DOHH2 (cell line): Measurements from ENCODE around the gene SEMA6A.

Experiments used
- H3F3A ChIP-seq: fragments of 200-600 bp; sonication (generic), shearing (Covaris generic); 2 replicates; pipeline ENCODE4 v1.6.0; 2016; ENCODE audit warnings: antibody characterized with exemption, mild to moderate bottlenecking; ENCODE audit not compliant: control insufficient read depth, insufficient read depth
- H3K27ac ChIP-seq: fragments of 200-600 bp; sonication (generic); 2 replicates; pipeline ENCODE4 v1.5.1; 2014; ENCODE audit warnings: low read depth, mild to moderate bottlenecking, low read length, moderate library complexity
- H3K27me3 ChIP-seq: fragments of 200-600 bp; sonication (generic); 2 replicates; pipeline ENCODE4 v1.6.1; 2014; ENCODE audit warnings: mild to moderate bottlenecking, low read length, mixed read lengths; ENCODE audit not compliant: control insufficient read depth
- H3K36me3 ChIP-seq: fragments of 200-600 bp; sonication (generic); 2 replicates; pipeline ENCODE4 v1.6.1; 2014; ENCODE audit warnings: mild to moderate bottlenecking, low read length, moderate library complexity, mixed read lengths; ENCODE audit not compliant: control insufficient read depth
- H3K4me1 ChIP-seq: fragments of 200-600 bp; sonication (generic); 2 replicates; pipeline ENCODE4 v1.6.1; 2014; ENCODE audit warnings: mild to moderate bottlenecking, low read length, mixed read lengths; ENCODE audit not compliant: control insufficient read depth
- H3K4me2 ChIP-seq: fragments of 200-600 bp; sonication (generic); 2 replicates; pipeline ENCODE4 v1.6.0; 2014; ENCODE audit warnings: mild to moderate bottlenecking, low read length, moderate library complexity
- H3K4me3 ChIP-seq: fragments of 200-600 bp; sonication (generic); 2 replicates; pipeline ENCODE4 v1.5.1; 2014; ENCODE audit warnings: mild to moderate bottlenecking, low read length, mixed read lengths
- H3K79me2 ChIP-seq: fragments of 200-600 bp; sonication (generic); 2 replicates; pipeline ENCODE4 v1.6.1; 2014; ENCODE audit warnings: mild to moderate bottlenecking, low read length, mixed read lengths; ENCODE audit not compliant: control insufficient read depth
- H3K9me2 ChIP-seq: fragments of 200-600 bp; sonication (generic); replicated peaks from 2 replicates; pipeline ENCODE4 v1.6.1; 2014; ENCODE audit warnings: mild to moderate bottlenecking, low read length, mixed read lengths; ENCODE audit not compliant: control insufficient read depth
- H3K9me3 ChIP-seq: fragments of 200-600 bp; sonication (generic); 2 replicates; pipeline ENCODE4 v1.6.1; 2014; ENCODE audit warnings: antibody characterized with exemption, low read length, mixed read lengths; ENCODE audit not compliant: control insufficient read depth, insufficient read depth
- H4K20me1 ChIP-seq: fragments of 200-600 bp; sonication (generic); 2 replicates; pipeline ENCODE4 v1.6.0; 2014; ENCODE audit warnings: low read depth, mild to moderate bottlenecking, antibody characterized with exemption, low read length, moderate library complexity; ENCODE audit not compliant: control insufficient read depth, insufficient read depth
- EZH2phosphoT487 ChIP-seq: fragments of 200-600 bp; sonication (generic); IDR thresholded peaks from 2 replicates; pipeline ENCODE4 v1.6.1; 2017; ENCODE audit warnings: borderline replicate concordance, mild to moderate bottlenecking, antibody characterized with exemption, low read length, moderate library complexity, mixed read lengths
- TF ChIP-seq, protein P1 (sequence below): fragments of 200-600 bp; sonication (generic); IDR thresholded peaks from one replicate; pipeline ENCODE4 v1.5.1; 2014; ENCODE audit warnings: antibody characterized with exemption, mild to moderate bottlenecking, low read depth, low read length; ENCODE audit not compliant: poor library complexity, severe bottlenecking

The SEMA6A gene

DNA sequence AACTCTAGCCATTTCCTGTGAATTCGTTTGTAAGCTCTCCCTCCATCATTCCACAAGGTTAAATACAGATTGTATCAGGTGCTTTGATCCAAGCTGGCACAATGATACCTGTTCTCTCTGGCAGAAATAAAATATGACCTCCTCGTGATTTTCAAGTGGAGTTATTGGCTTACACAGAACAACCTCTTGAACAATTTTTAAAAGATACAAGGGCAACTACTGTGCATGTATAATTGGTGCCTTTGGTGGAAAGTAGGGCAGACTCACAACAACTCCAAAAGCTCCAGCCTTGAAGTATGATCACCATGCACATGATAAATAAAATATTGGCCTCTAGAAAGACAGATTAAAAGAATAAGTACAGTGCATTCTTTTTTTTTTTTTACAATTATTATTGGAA, 106.0 kb downstream of the SEMA6A start:
- H3K4me2 ChIP-seq, result no peak overlapping the region
- H3K79me2 ChIP-seq, result no peaks in the 10 kb centered on the region
- no peak overlapping the region for H3K4me3 ChIP-seq
- TF ChIP-seq, protein P1, sequence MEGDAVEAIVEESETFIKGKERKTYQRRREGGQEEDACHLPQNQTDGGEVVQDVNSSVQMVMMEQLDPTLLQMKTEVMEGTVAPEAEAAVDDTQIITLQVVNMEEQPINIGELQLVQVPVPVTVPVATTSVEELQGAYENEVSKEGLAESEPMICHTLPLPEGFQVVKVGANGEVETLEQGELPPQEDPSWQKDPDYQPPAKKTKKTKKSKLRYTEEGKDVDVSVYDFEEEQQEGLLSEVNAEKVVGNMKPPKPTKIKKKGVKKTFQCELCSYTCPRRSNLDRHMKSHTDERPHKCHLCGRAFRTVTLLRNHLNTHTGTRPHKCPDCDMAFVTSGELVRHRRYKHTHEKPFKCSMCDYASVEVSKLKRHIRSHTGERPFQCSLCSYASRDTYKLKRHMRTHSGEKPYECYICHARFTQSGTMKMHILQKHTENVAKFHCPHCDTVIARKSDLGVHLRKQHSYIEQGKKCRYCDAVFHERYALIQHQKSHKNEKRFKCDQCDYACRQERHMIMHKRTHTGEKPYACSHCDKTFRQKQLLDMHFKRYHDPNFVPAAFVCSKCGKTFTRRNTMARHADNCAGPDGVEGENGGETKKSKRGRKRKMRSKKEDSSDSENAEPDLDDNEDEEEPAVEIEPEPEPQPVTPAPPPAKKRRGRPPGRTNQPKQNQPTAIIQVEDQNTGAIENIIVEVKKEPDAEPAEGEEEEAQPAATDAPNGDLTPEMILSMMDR, result no peak
- TF ChIP-seq EZH2phosphoT487, result no peak
- no peak overlapping the region for H3K27ac ChIP-seq
- H3K9me2 ChIP-seq, result no peaks in the 10 kb centered on the region
- H4K20me1 ChIP-seq, result no peaks in the 10 kb centered on the region
- H3F3A ChIP-seq, result no peaks in the 10 kb centered on the region
- no peaks in the 10 kb centered on the region for H3K9me3 ChIP-seq
- no peaks in the 10 kb centered on the region for H3K36me3 ChIP-seq
- no peaks in the 10 kb centered on the region for H3K27me3 ChIP-seq
- no peaks in the 10 kb centered on the region for H3K4me1 ChIP-seq

DNA sequence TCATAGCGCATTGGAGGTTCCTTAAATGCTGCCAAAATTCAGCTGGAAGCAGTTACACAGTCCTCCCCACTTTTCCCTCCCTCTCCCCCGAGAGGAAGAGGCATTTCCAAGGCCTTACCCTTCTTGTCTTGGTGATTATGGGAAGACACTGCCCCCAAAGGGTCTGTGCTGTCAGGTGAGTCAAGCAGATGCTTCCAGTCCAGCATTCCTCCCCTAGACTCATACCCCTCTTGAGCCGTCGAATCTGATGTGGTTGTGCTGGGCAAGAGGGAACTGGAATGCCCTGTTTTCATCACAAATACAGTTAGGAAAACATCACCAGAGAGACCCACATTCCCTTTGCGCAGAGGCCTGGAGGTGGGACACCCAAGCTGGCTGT, 107.2 kb downstream of the SEMA6A start:
- H3K36me3 ChIP-seq, result no peaks in the 10 kb centered on the region
- no peaks in the 10 kb centered on the region for H3K4me1 ChIP-seq
- no peaks in the 10 kb centered on the region for H3F3A ChIP-seq
- no peaks in the 10 kb centered on the region for H4K20me1 ChIP-seq
- no peak overlapping the region for H3K4me3 ChIP-seq
- no peaks in the 10 kb centered on the region for H3K9me2 ChIP-seq
- H3K4me2 ChIP-seq, result no peak overlapping the region
- no peaks in the 10 kb centered on the region for H3K79me2 ChIP-seq
- TF ChIP-seq, protein P1, result no peak
- TF ChIP-seq EZH2phosphoT487, result no peak
- H3K27ac ChIP-seq, result no peak overlapping the region
- no peaks in the 10 kb centered on the region for H3K27me3 ChIP-seq
- H3K9me3 ChIP-seq, result no peaks in the 10 kb centered on the region

DNA sequence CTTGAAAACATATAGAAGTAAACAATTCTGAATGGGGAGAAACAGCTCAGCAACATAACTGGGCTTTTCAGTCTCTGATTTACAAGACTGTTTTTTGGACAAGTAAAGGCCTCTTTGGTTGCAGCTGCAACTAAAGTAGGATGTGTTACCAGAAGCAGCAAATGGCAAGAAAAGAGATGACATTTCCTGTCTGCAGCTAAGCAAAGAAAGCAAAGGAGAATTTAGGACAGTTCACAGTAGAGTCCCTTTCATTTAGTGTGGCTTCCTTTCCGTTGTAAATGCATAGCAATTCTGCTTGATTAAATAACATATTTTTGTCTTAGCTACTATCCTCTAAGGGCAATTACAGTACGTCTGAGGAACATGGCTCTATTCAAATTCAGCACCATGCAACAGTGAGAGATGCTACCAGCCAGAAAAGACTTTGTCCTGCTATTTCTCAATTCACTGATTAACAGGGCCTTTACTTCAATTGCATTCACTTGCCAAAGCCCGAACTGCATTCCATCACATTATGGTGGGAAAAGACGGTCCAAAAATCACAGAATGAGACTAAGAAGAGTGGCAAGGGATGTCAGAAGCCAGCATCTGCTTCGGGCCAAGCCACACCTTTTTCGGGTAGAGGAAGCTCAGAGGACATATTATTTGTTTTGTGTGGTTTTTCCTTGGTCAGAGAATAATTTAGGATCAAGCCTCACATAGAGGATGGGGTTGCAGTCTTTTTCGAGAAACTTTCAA, 107.7 kb downstream of the SEMA6A start:
- Histone ChIP-seq H3K27ac (no peak overlapping the region), H3K27me3 (no peaks in the 10 kb centered on the region), H3K4me1 (no peaks in the 10 kb centered on the region), H3K4me3 (no peak overlapping the region), H3K9me3 (no peaks in the 10 kb centered on the region), H3K36me3 (no peaks in the 10 kb centered on the region), H3K79me2 (no peaks in the 10 kb centered on the region), H4K20me1 (no peaks in the 10 kb centered on the region), H3K4me2 (no peak overlapping the region), H3F3A (no peaks in the 10 kb centered on the region), H3K9me2 (no peaks in the 10 kb centered on the region)
- TF ChIP-seq EZH2phosphoT487, result no peak
- TF ChIP-seq, protein P1, result no peak
